NCI-H2107 treated with DMSO at 0.1 percent for 48 hours (cell line): ENCODE data around the gene VWA7.
"Not testable (repeated sequence)": the region's sequence is repeated elsewhere in the genome, so short reads cannot be mapped to it uniquely, and the experiment has no call there.

Experiments
- DNase-seq: peaks from one replicate; lab custom pipeline; 2025; ENCODE audit not compliant: unreplicated experiment; lab: John Stamatoyannopoulos, UW

The VWA7 gene

GRCh38 chr6:31776989-31777666 lies at the start of gene VWA7:
TSS of gene VWA7 (minus strand) at chr6:31777328. CDS start at chr6:31776779, 549 bp downstream.
- peak; percentile 7 for DNase-seq

GRCh38 chr6:31826793-31827285 lies 49.7 kb upstream of the VWA7 start:
- no peak for DNase-seq

- no peak for DNase-seq
Observed at GRCh38 chr6:31825553-31825952, 48.4 kb upstream of the VWA7 start.

- DNase-seq, result not testable (repeated sequence)
Observed at GRCh38 chr6:31823592-31824196, 46.6 kb upstream of the VWA7 start.

GRCh38 chr6:31822036-31822821 lies 45.1 kb upstream of the VWA7 start:
- no peak for DNase-seq

- DNase-seq, result peak; percentile 18
Observed at GRCh38 chr6:31821301-31822035, 44.3 kb upstream of the VWA7 start.

- not testable (repeated sequence) for DNase-seq
Observed at GRCh38 chr6:31820399-31820798, 43.3 kb upstream of the VWA7 start.

GRCh38 chr6:31819871-31820299 lies 42.8 kb upstream of the VWA7 start:
- DNase-seq, result no peak

- DNase-seq, result not testable (repeated sequence)
Observed at GRCh38 chr6:31817929-31818511, 40.9 kb upstream of the VWA7 start.

GRCh38 chr6:31817133-31817928 lies 40.2 kb upstream of the VWA7 start:
- DNase-seq, result not testable (repeated sequence)

- no peak for DNase-seq
Observed at GRCh38 chr6:31815025-31815838, 38.1 kb upstream of the VWA7 start, which contains the start of the genes HSPA1A and HSPA1L. TSS of gene HSPA1A (plus strand) at chr6:31815543. CDS start at chr6:31815757, 214 bp downstream. TSS of gene HSPA1L (minus strand) at chr6:31815283. CDS start at chr6:31811972, 3,311 bp downstream.

- DNase-seq, result peak; percentile 61
Observed at GRCh38 chr6:31814677-31815024, 37.5 kb upstream of the VWA7 start.

- DNase-seq, result no peak
Observed at GRCh38 chr6:31813465-31813849, 36.3 kb upstream of the VWA7 start.

GRCh38 chr6:31811645-31812044 lies 34.5 kb upstream of the VWA7 start:
- DNase-seq, result no peak

GRCh38 chr6:31808599-31808998 lies 31.5 kb upstream of the VWA7 start:
- DNase-seq, result not testable (repeated sequence)

- peak; percentile 68 for DNase-seq
Observed at GRCh38 chr6:31806470-31807272, 29.5 kb upstream of the VWA7 start, which contains the start of gene LSM2. TSS of gene LSM2 (minus strand) at chr6:31806966. CDS start at chr6:31806757, 209 bp downstream.

- no peak for DNase-seq
Observed at GRCh38 chr6:31805939-31806469, 28.9 kb upstream of the VWA7 start.
